GM19463 (cell line): ENCODE results near the gene KLC4.

Experiments
- ATAC-seq: cut with Tn5 transposase; IDR thresholded peaks from one replicate; pipeline ENCODE4 v1.9.1; 2021; ENCODE audit warnings: mild to moderate bottlenecking, moderate library complexity; ENCODE audit not compliant: unreplicated experiment

The KLC4 gene

GRCh38 chr6:43059168-43060033 is at the start of gene KLC4, which contains the start of gene MRPL2:
Gene KLC4 (plus strand): TSS chr6:43059631. CDS start chr6:43061336, 1,705 bp downstream.
Gene MRPL2 (minus strand): TSS chr6:43059434. CDS start chr6:43059381, 53 bp downstream.
- ATAC-seq: peak; percentile 96

DNA sequence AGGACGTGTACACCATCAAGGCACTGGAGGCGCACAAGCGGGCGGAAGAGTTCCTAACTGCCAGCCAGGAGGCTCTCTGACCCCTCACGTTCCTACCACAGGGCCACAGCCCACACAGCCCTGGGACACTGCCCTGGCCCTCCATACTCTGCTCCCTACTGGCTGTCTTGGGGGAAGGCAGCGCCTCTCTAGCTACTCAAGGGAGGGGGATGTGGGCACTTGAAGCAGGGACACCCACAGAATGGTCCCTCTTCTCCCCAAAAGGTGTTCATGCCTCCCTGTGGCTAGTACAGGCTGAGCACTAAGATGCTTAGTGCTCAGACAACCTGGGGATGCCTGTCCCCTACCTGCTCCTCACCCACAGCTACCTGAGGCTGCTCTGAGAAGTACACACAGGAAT is 48.2 kb upstream of the KLC4 start:
- no peak for ATAC-seq

- ATAC-seq: no peak
These were observed 47.1 kb upstream of the KLC4 start for GRCh38 chr6:43012364-43012763.

DNA sequence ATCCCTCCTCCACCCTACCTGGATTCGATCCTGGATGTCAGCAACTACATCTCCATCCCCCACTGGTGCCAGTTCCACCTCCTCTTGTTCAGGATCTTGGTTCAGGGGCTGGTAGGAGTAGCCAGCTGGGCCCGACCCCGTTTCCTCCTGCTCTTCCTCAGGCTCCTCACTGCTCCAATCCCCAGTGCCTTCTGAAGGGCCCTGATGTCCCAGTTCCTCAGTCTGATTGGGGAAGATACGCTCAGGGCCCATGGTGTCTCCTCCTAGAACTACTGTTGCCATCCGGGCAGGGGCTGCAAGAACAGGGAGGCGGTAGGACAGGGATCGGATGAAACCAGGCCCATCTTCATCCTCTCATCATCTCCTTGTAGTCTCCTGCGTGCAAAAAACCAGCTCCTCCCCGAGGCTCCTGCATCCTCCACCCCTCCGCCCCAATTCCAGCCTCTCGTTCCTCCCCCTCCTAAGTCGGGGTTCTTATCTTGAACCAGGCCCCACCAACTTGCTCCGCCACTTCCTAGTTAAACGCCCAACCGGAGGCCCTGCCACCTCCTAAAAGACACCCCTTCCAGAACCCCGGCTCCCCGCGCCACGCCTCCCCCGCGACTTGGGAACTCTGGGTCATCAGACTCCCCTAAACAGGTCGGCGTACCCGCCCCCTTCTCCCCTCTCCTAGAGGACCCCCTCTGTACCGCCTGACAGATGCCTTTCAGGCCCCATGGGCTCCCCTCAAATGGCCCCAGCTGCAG is 46.2 kb upstream of the KLC4 start:
- no peak for ATAC-seq

DNA sequence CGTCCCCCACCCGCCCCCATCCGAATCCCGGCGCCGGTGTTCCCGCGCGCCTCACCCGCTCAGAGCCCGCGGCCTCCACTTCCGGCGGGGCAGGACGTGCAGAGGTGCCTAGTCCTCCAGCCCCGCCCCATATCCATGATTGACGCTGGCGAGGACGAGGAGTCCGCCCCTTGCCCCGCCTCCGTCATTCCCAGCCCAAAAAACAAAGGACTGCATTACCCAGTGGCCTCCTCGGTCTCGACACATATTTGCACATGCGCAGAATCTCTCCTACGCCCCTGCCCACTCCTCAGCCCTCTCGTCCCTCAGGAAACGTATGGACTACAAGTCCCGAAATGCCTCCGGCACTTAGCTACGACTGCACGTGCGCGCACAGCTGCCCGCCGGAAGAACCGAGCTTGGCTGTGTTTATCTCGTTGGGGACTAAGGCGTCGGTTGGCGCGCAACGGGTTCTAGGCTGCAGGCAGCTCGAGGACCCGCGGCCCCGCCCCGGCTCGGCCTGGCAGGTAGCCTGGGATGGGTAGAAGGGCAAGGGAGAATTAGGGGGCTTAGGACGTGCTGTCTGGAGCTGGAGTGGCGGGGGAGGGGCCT is 45.5 kb upstream of the KLC4 start, which contains the start of the genes KLHDC3 and MEA1:
Gene KLHDC3 (plus strand): TSS at position 407 of the 591 bp plus-strand sequence. CDS start 2,944 bp downstream, outside the sequence.
Gene MEA1 (minus strand): TSS at position 104 of the 591 bp plus-strand sequence. CDS start 133 bp downstream, outside the sequence.
- peak; percentile 86 for ATAC-seq

DNA sequence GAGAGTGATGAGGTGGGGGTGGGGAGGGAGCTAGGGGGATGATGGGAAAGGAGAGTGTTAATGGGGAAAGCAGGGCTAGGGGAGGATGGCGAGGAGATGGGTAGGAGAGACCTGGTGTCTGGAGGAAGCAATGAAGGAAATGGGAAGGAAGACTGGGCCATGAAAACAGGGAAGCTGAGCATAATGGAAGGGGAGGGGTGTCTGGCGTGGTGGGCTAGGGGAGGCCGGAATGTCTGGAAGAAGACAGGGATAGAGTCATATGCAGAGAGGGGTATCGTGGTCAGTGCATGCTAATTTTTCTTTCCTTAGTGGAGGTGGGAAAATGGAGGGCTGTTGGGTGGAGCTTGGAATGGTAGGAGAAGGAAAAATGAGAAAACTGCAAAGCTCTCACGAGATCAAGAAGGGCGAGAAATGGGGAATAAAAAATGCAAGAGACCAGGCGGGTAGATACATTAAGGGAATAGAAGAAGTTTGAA is 45.0 kb upstream of the KLC4 start:
- ATAC-seq: no peak

- ATAC-seq: no peak
These were observed 43.1 kb upstream of the KLC4 start for GRCh38 chr6:43016176-43016942.

GRCh38 chr6:43016943-43017334 is 42.5 kb upstream of the KLC4 start:
- ATAC-seq: no peak

DNA sequence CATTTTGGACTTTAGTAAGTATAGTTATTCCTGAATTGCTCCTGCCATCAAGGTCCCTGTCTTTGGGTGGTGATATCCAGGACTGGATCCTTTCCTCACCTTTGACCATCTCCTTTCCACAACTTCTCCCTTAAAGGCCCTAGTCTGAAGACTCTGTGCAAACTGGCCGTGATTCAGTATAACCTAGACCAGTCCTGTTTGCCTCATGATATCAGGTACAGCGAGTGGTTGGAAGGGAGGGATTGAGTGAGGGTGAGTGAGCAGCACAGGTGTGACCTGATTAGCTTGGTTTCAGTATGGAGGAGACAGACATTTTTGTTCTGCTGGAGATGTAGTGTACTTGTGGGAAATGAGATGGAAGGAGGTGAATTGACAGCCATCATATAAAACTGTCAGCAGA is 40.3 kb upstream of the KLC4 start:
- no peak for ATAC-seq

DNA sequence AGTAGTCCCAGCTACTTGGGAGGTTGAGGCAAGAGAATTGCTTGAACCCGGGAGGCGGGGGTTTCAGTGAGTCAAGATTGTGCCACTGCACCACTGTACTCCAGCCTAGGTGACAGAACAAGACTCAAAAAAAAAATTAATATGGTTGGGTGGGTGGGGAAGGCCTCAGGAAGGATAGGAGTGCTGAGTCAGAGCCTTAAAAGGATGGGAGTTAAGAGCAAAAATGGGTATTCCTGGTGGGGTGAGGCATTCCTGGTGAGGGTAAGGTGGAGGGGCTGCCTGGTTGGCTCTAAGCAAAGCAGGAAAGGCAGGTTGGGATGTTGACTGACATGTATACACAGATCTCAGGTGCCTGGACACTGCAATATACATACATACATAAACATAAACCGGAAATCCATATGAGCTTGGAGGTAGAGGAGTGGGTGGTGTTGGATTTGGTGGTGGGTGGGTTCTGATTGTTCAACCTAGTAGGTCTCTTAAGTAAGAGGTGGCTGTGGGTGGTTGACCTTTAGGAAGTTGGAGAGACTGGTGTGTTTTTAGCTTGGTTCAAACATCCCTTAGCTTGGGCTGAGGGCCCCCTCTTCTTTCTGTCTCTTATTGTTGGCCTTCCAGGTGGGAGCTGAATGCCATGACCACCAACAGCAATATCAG is 39.3 kb upstream of the KLC4 start:
- no peak for ATAC-seq

GRCh38 chr6:43020847-43021246 is 38.6 kb upstream of the KLC4 start:
- ATAC-seq: no peak

DNA sequence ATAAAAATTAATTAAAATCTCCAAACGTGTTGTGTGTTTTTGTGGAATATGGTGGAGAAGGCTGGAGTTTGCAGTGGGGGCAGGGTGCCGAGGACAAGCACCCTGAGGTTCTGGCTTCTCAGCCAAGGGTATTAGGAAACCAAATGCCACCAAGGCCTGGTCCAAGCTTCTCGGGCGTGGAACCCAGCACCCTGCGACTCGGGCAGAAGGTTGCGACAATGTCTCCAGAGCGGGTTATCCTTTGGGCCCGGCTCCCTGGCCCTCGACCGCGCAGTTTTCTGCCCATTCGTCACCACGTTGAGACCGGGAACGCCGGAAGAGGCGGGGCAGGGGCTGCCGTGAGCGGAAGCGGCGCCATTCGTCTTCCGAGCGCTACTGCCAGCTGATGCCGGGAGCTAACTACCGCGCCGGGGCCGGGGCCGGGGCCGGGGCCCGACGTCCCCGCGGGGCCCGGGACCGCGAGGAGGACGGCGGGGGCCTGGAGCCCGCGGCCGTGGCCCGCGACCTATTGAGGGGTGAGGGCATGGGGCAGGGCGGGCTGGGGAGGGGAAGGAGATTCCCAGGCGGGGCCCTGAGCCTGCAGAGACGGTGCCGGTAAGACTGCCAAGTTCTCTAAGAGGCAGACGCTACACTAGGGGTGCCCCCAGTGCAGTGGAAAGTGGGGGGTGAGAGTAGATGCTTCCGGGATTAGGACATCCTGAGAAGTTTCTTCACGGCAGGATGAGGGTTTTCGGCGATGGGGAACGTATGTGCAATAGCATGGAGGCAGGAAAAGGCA is 38.0 kb upstream of the KLC4 start, which contains the start of gene RRP36:
Gene RRP36 (plus strand): TSS at position 354 of the 778 bp plus-strand sequence. CDS start 32 bp downstream, at position 386.
- peak; percentile 91 for ATAC-seq

GRCh38 chr6:43024436-43024835 is 35.0 kb upstream of the KLC4 start:
- no peak for ATAC-seq

- no peak for ATAC-seq
These were observed 33.1 kb upstream of the KLC4 start for GRCh38 chr6:43026365-43026764.

DNA sequence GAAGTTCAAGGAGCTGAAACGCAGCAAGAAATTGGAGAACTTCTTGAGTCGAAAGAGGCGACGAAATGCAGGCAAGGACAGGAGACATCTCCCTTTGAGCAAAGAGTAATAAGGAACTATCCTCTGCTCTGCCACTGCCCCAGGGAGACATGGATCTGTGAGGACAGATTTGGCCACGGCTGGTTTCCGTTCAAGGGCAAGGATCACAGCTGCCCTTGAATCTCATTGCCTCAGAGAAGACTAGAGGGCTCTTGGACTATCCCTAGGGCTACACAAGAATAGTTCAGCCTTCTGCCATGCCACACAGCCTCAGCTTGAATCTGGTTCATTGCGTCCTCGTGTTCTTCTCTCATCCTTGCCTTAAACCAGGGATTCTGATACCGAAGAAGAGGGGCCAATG is 30.3 kb upstream of the KLC4 start:
- no peak for ATAC-seq

- ATAC-seq: no peak
These were observed 27.1 kb upstream of the KLC4 start for GRCh38 chr6:43032326-43032725.

DNA sequence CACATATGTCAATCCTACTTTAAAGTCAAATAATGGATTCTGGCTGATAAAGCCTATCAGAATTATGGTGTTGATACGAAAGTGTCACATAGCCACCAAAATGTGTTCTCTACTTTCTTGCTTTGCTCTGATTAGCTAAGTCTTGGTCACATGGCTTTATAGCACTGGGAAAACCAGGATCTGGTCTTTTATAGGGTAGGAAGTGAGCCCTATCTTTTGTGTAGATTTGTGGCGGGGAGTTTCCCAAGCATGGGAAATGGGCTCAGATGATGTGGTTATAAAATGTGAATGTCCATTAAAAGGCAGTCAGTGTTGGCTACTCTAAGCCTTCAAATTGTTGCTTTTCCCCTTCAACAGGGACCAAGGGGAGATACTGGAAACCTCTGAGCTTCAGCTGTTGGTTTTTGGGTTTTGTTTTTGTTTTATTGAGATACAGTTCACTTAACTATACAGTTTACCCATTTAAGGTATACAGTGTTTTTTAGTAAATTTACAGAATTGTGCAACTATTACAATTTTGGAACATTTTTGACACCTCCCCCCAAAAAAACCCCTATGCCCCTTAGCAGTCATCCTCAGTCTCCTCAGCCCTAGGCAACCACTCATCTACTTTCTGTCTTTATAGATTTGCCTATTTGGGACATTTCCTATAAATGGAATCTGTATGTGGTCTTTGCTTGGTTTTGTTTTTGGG is 25.8 kb upstream of the KLC4 start:
- ATAC-seq: no peak

DNA sequence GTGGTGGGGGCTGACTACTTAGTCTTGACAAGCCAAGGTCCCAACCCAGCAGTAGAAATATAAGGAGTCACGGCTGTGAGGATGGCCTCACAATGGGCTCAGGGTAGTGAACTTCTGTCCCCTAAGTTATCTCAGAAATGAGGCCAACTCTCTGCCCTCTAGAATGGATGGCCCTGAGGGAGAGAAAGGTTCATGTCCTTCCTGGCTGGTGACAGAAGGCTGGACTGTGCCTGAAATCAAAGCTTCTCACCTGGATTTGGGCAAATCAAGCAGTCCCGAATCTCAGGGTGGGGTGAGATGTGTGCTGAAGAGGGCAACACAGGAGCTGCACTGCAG is 25.3 kb upstream of the KLC4 start:
- ATAC-seq: no peak
